ENCODE results near the gene EPHA6.

Gene EPHA6

DNA sequence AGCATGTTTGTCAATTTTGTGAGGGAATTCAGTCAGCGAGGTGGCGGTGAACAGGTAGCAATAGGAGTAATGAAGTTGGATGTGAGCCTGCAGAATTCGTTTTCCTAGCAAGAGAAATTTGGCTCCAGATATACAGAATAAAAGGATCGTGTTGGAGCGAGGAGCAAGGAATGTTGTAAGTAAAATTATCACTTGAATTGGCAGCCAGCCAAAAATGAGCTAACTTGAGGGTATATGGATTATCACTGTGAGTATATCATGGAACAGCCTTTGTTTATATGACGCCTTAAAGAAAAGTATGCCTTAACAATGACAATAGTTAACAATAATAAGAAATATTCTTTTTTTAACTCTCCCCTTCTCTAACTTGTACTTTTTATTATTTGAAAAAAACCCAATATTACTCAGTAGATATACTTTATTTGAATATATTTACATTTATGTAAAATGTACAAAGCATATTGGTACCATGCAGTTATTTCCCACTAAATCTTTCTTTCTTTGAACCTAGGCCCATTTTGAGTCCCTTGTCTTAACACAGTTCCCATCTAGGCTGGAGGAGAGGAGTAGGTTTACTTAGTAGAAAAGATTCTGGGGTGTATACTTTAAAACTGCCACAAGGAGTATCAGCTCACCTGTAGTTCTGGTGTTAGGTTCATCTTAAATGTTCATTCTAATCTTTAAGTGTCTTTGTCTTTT lies 29.3 kb downstream of the EPHA6 start:
- peak; percentile 0 for DNase-seq (ENCODE audit: low read depth)
- no peak overlapping the region for H3K4me3 ChIP-seq (replicated peaks; ENCODE audit: low read depth, low read length)
- TF ChIP-seq, protein P1, sequence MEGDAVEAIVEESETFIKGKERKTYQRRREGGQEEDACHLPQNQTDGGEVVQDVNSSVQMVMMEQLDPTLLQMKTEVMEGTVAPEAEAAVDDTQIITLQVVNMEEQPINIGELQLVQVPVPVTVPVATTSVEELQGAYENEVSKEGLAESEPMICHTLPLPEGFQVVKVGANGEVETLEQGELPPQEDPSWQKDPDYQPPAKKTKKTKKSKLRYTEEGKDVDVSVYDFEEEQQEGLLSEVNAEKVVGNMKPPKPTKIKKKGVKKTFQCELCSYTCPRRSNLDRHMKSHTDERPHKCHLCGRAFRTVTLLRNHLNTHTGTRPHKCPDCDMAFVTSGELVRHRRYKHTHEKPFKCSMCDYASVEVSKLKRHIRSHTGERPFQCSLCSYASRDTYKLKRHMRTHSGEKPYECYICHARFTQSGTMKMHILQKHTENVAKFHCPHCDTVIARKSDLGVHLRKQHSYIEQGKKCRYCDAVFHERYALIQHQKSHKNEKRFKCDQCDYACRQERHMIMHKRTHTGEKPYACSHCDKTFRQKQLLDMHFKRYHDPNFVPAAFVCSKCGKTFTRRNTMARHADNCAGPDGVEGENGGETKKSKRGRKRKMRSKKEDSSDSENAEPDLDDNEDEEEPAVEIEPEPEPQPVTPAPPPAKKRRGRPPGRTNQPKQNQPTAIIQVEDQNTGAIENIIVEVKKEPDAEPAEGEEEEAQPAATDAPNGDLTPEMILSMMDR (IDR thresholded peaks at IDR 0.05; ENCODE audit: low read length, missing control alignments) = no peak

- TF ChIP-seq, protein P1 (IDR thresholded peaks at IDR 0.05; ENCODE audit: low read length, missing control alignments) = no peak
- no peak overlapping the region for H3K4me3 ChIP-seq (replicated peaks; ENCODE audit: low read depth, low read length)
- no peak for DNase-seq (ENCODE audit: low read depth)
Measured at GRCh38 chr3:96844204-96844514, 29.8 kb downstream of the EPHA6 start.

DNA sequence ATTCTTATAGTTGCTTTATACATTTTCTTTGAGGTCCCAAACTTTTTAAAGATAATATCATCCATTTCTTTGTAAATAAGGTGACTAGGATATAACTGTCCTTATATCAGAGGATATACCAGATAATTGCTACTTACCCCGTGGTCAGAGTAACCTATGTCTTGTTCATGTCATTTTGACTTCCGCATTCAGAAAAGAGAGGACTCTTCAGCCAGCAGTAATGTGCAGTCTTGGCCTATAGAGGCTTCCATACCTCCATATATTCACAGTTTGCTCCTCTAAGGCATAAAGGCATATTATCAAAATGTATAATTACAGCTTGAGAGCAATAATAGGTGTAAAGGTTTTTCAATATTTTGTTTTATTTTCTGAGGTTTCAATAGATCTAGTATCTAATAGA lies 38.5 kb downstream of the EPHA6 start:
- TF ChIP-seq, protein P1 (IDR thresholded peaks at IDR 0.05; ENCODE audit: low read length, missing control alignments) = no peak
- no peak overlapping the region for H3K4me3 ChIP-seq (replicated peaks; ENCODE audit: low read depth, low read length)
- DNase-seq (ENCODE audit: low read depth) = no peak

DNA sequence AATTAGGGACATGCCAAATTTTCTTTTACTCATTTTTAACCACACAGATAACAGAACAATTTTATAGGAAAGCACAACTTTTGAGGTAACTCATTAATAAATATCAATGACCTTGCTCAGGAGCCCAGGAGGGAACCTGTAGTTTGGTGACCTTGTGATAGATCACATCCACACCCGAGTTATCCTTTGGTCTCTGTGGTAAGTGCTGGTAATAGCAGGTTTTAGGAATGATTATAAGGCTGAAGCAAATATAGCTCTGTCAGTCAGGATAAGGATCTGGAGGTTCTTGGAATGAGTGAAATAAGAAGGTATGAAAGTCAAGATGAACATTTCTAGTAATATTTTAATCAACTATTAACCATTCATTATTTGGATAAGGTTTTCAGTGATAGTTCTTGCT lies 46.5 kb downstream of the EPHA6 start:
- no peak for DNase-seq (ENCODE audit: low read depth)
- TF ChIP-seq, protein P1 (IDR thresholded peaks at IDR 0.05; ENCODE audit: low read length, missing control alignments) = no peak
- no peak overlapping the region for H3K4me3 ChIP-seq (replicated peaks; ENCODE audit: low read depth, low read length)

GRCh38 chr3:96863129-96863740 lies 48.8 kb downstream of the EPHA6 start:
- peak; percentile 46 for DNase-seq (ENCODE audit: low read depth)
- TF ChIP-seq, protein P1 (IDR thresholded peaks at IDR 0.05; ENCODE audit: low read length, missing control alignments) = peak; percentile 72
- no peak overlapping the region for H3K4me3 ChIP-seq (replicated peaks; ENCODE audit: low read depth, low read length)

- no peak for DNase-seq (ENCODE audit: low read depth)
- no peak overlapping the region for H3K4me3 ChIP-seq (replicated peaks; ENCODE audit: low read depth, low read length)
- TF ChIP-seq, protein P1 (IDR thresholded peaks at IDR 0.05; ENCODE audit: low read length, missing control alignments) = no peak
Measured at GRCh38 chr3:96865605-96866004, 51.2 kb downstream of the EPHA6 start.

- DNase-seq (ENCODE audit: low read depth) = no peak
- TF ChIP-seq, protein P1 (IDR thresholded peaks at IDR 0.05; ENCODE audit: low read length, missing control alignments) = no peak
- no peak overlapping the region for H3K4me3 ChIP-seq (replicated peaks; ENCODE audit: low read depth, low read length)
Measured at GRCh38 chr3:96869316-96869715, 54.9 kb downstream of the EPHA6 start.

Measured in fibroblast of pulmonary artery (primary cell).